NCI-H2227 (cell line): ENCODE data around the gene RNASEL.
"Not testable (repeated sequence)": the region's sequence is repeated elsewhere in the genome, so short reads cannot be mapped to it uniquely, and the experiment has no call there.

Source experiments
- DNase-seq: peaks from one replicate; lab custom pipeline; 2025; ENCODE audit not compliant: unreplicated experiment; lab: John Stamatoyannopoulos, UW

Gene RNASEL

DNA sequence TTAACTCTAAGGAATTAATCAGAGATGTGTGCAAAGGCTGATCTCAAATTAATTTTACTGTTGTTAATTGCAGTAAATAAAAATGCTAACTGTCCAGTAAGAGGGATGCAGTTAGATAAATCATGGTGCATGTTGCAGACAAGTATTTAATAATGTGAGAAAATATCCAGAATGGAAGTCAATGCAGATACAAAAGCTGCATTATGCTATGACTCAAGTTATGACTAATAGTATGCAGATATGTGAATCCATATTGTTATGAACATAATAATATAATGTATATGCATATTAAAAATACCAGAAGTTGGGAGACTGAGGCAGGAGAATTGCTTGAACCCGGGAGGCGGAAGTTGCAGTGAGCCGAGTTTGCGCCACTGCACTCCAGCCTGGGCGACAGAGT is 21.4 kb downstream of the RNASEL start:
- no peak for DNase-seq

DNA sequence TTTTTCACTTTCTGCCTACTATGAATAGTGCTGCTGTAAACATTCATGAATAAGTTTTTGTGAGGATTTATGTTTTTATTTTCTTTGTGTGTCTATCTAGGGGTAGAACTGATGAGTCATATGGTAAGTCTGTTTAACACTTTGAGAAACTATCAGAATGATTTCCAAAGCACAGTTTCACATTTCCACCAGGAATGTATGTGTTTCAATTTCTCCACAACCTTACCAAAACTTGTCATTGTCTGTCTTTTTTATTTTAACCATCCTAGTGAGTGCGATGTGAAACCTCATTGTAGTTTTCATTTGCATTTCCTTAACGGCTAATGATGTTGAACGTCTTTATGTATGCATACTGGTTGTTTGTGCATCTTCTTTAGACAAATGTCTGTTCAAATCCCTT is 23.5 kb downstream of the RNASEL start:
- DNase-seq, result no peak

DNA sequence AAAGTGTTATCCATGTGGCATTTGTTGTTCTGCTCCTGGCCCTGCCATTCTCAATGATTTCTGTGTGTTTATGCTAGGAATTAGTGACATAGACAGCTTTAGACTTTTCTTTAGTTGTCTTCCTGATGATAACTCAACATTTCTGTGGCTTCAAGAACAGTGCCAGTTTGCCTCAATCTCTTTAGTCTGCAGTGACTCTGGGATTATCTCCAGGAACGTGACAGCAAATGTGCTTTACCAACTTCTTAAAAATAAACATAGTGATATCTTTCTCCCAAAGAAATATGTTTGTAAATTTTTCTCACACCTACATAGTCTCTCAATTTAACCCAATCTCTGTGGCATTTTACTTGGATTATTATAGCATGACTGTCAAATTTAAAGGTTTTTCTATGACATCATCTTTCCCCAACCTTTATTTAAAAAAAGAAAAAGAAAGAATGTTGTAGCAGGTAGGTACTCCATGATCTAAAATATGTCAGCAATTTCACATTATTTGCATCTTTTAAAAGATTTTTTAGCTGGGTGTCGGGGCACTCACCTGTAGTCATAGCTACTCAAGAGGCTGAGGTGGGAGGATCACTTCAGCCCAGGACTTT is 24.6 kb downstream of the RNASEL start:
- no peak for DNase-seq

DNA sequence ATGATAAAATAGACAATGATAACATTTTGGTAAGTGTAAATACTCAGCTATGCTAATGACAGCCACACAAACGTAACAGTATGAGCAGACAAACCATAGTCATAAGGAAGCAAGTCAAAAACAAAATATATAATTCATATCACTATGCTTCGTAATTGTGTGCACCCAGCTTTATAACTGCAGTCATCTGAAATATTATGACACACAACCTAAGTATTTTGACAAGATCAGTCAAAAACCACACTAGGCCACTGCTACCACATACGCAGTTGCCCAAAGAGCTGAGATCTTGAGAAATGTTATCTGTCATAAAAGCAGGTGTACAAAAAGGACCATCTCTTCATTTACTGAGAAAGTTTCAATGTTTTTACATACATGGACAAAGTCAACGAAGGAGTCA is 26.0 kb downstream of the RNASEL start:
- DNase-seq, result no peak

DNA sequence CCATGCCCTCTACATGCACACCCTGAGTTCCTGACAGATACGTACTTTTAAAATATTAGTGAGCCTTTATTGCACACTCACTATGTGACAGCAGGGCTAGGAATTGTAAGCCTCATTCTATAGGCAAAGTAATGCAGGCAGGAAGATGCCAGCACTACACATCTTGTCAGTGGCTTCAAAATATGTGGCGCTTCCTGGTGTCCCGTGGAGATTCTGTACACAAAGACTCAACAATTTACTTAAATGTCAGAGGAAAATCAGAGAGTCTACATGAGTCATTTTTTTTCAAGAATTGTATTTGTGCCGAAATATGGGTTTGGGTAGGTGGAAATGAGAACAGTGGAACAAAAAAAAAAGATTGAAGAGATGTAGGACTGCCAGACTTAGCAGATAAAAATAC is 27.6 kb downstream of the RNASEL start:
- DNase-seq, result no peak

DNA sequence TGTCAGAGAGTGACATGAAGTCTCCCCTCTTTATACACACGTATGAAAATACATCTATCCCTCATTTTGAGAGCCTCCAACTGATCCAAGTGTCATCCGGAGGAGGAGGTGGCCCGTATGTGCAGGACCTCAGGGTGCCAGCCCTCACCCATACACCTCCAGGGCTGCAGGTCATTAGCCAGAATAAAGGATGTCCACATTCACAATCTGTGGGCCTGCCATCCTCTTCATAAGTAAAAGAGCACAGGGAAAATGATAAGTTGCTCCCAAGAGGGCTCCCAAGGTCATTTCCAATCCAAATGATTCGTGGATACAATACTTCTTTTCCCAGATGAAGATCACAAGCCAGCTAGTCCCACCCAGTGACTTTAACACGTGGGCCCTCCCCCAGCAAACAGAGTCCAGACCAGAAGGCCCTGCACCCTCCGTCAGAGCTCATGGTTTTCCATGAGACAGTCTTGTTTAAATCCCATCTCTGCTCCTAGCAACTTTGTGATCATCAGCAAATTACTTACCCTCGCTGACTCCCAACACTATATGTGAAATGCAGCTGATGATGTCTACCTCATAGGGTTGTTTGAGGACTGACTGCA is 28.6 kb downstream of the RNASEL start:
- no peak for DNase-seq

DNA sequence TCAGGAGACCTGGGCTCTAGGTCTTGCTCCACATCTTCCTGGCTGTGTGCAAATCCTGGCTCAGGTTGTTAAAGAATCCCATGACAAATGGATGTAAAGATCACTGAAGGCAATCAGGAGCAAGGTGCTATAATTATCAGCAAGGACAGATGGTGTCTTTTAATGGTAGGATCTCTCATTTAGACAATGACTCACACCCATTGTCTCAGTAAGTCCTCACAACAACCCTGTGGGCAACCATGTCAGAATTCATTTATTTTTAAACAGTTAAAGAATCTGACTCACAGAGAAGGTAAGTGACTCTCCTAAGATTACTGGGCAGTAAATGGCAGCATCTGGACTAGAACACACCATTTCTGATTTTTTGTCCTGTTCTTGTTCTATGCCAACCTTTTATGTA is 32.8 kb downstream of the RNASEL start:
- DNase-seq, result no peak

DNA sequence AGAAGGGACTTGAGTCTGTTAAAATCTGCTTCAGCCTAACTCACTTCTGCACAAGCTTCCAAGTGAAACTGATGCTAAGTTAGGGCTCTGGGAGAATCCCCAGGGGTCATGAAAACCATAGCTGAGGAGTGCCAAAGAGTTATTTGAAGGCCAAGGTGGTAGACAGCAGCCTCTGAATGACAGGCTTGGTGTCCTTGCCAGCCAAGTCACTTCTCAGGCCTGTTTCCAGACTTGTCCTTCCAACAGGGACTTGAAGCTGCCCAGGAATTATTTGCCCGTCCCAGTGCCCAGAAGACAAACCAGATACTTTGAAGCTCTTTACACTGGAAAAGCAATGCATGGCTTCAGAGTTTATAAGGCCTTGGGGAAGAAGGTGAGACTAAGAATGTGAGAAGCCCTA is 33.6 kb downstream of the RNASEL start:
- no peak for DNase-seq

DNA sequence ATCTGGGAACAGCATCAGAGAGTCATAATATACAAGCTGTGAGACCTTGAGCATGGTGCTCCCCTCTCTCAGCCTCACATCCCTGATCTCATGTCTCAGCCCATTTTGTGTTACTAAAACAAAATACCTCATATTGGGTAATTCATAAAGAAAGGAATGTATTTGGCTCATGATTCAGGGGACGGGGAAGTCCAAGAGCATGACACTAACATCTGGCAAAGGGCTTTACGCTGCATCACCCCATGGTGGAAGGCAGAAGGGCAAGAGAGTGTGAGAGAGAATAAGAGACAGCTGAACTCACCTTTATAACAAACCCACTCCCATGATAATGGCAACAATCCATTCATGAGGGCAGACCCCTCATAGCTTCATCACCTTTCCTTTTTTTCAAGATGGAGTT is 36.5 kb downstream of the RNASEL start:
- no peak for DNase-seq

DNA sequence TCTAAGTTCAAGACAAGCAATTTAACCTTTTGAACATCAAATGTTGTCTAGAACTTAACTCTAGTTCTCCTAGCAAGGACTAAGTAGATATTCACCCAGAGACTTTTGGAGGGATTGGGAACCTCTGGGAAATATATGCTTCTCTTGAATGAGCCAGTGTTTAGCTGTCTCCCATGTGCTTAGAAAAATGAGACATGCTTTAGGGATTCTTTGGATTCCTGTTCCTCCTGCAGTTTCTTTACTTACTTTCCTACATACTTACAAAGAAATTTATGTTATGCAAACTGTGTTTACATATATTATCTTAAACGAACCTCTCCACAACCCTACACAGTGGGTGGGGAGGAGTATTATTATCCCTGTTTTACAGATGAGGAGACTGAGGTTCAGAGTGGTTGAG is 39.2 kb downstream of the RNASEL start:
- no peak for DNase-seq

DNA sequence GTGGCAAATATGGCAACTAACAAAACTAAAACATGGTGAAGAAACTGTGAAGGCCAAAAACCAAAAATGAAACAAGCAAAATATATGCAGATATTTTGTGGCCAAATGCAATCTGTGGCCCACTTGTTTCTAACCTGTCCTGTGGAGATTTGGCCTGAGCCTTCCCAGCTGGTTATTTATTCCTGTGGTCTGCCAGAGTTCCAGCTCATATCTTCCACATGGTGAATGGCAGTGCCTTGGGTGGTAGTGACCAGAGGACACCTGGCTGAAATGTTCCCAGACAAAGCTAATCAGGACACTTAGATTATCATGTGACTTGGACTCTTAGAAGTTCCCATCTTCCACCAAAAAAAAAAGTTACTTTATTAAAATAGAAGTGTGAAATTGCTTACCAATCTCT is 39.7 kb downstream of the RNASEL start:
- no peak for DNase-seq

DNA sequence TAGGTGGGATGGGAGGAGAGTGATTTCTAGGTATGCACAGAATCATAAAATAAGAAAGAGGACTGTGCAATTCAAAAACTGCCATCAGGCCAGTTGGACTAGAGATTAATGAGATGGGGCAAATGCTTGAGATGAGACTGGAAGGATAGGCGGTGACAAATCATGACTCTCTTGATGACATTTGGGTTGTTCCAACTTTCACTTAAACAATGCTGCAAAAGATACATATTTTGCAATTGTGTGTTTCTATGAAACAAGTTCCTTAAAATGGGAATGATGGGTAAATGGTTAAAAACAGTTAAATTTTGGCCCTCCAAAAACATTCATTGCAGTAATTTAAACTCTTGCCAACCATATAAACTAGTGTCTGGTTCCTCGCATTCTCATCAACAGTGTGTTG is 55.2 kb downstream of the RNASEL start:
- DNase-seq, result no peak

DNA sequence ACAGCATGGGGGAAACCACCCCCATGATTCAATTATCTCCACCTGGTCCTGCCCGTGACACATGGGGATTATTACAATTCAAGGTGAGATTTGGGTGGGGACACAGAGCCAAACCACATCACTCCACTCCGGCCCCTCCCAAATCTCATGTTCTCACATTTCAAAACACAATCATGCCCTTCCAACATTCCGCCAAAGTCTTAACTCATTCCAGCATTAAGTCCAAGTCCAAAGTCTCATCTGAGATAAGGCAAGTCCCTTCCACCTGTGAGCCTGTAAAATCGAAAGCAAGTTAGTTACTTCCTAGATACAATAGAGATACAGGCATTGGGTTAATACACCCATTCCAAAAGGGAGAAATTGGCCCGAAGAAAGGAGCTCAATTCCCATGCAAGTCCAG is 60.9 kb downstream of the RNASEL start:
- DNase-seq, result not testable (repeated sequence)

DNA sequence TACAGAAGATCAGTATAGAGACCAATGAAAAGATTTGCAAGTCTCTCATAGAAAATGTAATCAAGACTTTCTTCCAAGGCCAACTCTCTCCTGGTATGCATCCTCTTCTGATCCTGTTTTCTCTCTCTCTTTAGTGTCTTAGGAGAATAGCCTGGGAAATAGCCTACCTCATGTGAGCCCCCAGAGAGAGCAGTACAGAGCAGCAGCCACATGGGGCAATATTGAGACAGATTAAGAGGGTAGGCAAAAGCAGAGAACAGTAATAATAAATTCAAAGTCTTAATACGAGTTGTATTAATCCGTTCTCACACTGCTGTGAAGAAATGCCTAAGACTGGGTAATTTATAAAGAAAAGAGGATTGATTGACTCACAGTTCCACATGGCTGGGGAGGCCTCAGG is 61.4 kb downstream of the RNASEL start:
- no peak for DNase-seq

DNA sequence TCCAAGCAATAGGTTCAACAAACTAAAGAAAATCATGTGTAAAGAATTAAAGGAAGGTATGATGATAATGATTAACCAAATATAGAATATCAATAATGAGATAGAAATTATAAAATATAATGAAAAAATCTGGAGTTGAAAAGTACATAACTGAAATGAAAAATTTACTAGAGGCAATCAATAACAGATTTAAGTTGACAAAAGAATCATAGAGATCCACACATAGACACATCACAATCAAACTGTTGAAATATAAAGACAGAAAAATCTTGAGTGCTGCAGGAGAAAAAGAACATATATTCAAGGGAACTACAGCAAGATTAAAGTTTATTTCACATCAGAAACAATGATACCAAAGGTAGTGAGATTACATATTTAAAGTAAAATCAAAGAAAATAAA is 63.7 kb downstream of the RNASEL start:
- no peak for DNase-seq
